SH-SY5Y (cell line): ENCODE data around the gene CHD9.

Experiments
- GATA2 ChIP-seq: IDR thresholded peaks from 2 replicates; pipeline ENCODE4 v1.6.1; 2011; ENCODE audit warnings: mild to moderate bottlenecking, low read depth, low read length
- GATA3 ChIP-seq: IDR thresholded peaks from 2 replicates; pipeline ENCODE4 v1.6.1; 2011; ENCODE audit warnings: low read depth, mild to moderate bottlenecking, low read length, moderate library complexity

DNA sequence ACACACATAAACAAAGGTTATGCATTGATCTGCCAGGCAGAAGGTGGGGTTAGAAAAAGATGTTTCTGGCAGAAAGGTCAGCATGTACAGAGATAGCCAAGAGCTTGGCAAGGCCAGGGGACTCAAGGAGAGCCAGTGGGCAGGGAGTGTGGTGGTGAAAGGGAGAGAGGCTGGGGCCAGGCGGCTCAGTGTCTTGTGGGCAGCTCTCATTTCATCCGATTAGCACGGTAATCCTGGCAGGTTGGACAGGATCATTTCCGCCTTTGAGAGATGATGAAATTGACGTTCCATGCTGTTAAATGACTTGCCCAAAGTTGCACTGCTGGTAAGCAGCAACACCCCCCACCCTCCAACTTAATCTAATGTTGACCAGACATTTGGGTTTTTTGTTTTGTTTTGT is 3.6 kb downstream of the CHD9 start:
- TF ChIP-seq GATA3 = no peak
- TF ChIP-seq GATA2 = no peak
